GM12878 (cell line): ENCODE results near the gene TBX10. TPM values are rescaled to one million over a fixed set of nuclear protein-coding genes. Genes with fewer than 3 reads are reported as not detected.
"Not testable (repeated sequence)": the region's sequence is repeated elsewhere in the genome, so short reads cannot be mapped to it uniquely, and the experiment has no call there.

Experiments used
- ATAC-seq: fragments of 200-7000 bp; cut with Tn5 transposase; 3 replicates; pipeline ENCODE4 v1.9.1; 2020; ENCODE audit warnings: mild to moderate bottlenecking, moderate library complexity
- BruUV-seq: library from RNA; stranded (reverse); fragments of 400-500 nt; replicated peaks from 2 replicates; lab custom pipeline; 2021; lab: Mats Ljungman, UMichigan
- CTCF ChIA-PET: fragments of 300-600 bp; sonication (Branson Sonifier 250); formaldehyde crosslinking; extraction: SDS; loops from one replicate; lab custom pipeline; 2021; ENCODE audit warnings: inconsistent platforms; lab: Yijun Ruan, JAX
- POLR2A ChIA-PET: fragments of 350-600 bp; formaldehyde crosslinking; extraction: SDS; loops from one replicate; lab custom pipeline; 2021; ENCODE audit warnings: inconsistent platforms; lab: Charles Lee
- RAD21 ChIA-PET: fragments of 300-600 bp; sonication (Branson Sonifier 250); formaldehyde crosslinking; loops from one replicate; lab custom pipeline; 2023; ENCODE audit warnings: antibody characterized with exemption; ENCODE audit not compliant: unreplicated experiment; lab: Charles Lee
- SMC1A ChIA-PET: fragments of 300-600 bp; sonication (Branson Sonifier 250); formaldehyde crosslinking; loops from one replicate; lab custom pipeline; 2023; ENCODE audit not compliant: unreplicated experiment, uncharacterized antibody; lab: Charles Lee
- DNase-seq: peaks from one replicate; pipeline ENCODE4 v3.0.0-alpha.2; 2011; ENCODE audit warnings: low read depth, low spot score
- FAIRE-seq: peaks from 3 replicates; lab custom pipeline; 2011; peaks lifted over from hg19 to GRCh38; lab: Jason Lieb, UNC
- H2AFZ ChIP-seq: 2 replicates; pipeline ENCODE4 v1.6.0; 2011; ENCODE audit warnings: low read depth, low read length, control low read depth; ENCODE audit not compliant: control insufficient read depth
- H3K27ac ChIP-seq: 2 replicates; pipeline ENCODE4 v1.5.1; 2011; ENCODE audit warnings: control low read depth; ENCODE audit not compliant: control insufficient read depth, insufficient read depth
- H3K27me3 ChIP-seq, 2 experiments: replicated peaks in 1 of 2; 2 replicates each; pipeline versions ENCODE4 v1.6.0 to v1.6.1; 2011; ENCODE audit warnings: low read length in 1 of 2; ENCODE audit not compliant: control insufficient read depth in 2 of 2, insufficient read depth in 2 of 2
- H3K36me3 ChIP-seq, 2 experiments: 2 replicates each; pipeline ENCODE4 v1.5.1; 2011; ENCODE audit warnings: low read length in 1 of 2; ENCODE audit not compliant: control insufficient read depth in 2 of 2, insufficient read depth in 2 of 2
- H3K4me1 ChIP-seq: 2 replicates; pipeline ENCODE4 v1.6.1; 2011; ENCODE audit warnings: mild to moderate bottlenecking, low read length, moderate library complexity, mixed read lengths; ENCODE audit not compliant: control insufficient read depth, insufficient read depth
- H3K4me2 ChIP-seq: 2 replicates; pipeline ENCODE4 v1.6.0; 2011; ENCODE audit warnings: control low read depth; ENCODE audit not compliant: control insufficient read depth, insufficient read depth
- H3K4me3 ChIP-seq: fragments of 200-600 bp; sonication (generic); 2 replicates; pipeline ENCODE4 v1.5.1; 2016
- H3K79me2 ChIP-seq: 2 replicates; pipeline ENCODE4 v1.6.0; 2011; ENCODE audit warnings: low read length; ENCODE audit not compliant: control insufficient read depth, insufficient read depth
- H3K9ac ChIP-seq: 2 replicates; pipeline ENCODE4 v1.8.0; 2011; ENCODE audit warnings: low read length, control low read depth, mixed read lengths; ENCODE audit not compliant: control insufficient read depth, insufficient read depth
- H3K9me3 ChIP-seq: replicated peaks from 3 replicates; pipeline ENCODE4 v1.5.1; 2011; ENCODE audit warnings: mild to moderate bottlenecking, low read length; ENCODE audit not compliant: control insufficient read depth, insufficient read depth
- H4K20me1 ChIP-seq: 2 replicates; pipeline ENCODE4 v1.6.0; 2011; ENCODE audit not compliant: control insufficient read depth, insufficient read depth
- WGBS: methylation state at CpG from one replicate; pipeline ENCODE4 v1.1.6; 2016; ENCODE audit warnings: low lambda C conversion rate; ENCODE audit not compliant: insufficient replicate concordance, insufficient coverage; ENCODE audit errors: missing lambda C conversion rate; 5-methylcytosine and 5-hydroxymethylcytosine counted together
- in situ Hi-C: fragments of 300-500 bp; cut with MboI; formaldehyde crosslinking; loops from 9 replicates; pipeline ENCODE4 v1.14.3; 2018; ENCODE audit warnings: mixed read lengths
- intact Hi-C: fragments of 100-400 bp; cut with micrococcal nuclease; formaldehyde crosslinking; loops from one replicate; pipeline ENCODE4 v1.14.2; 2022; ENCODE audit not compliant: unreplicated experiment
- polyA plus RNA-seq, 11 experiments: library from polyadenylated mRNA; depleted of rRNA in 4 of 11; unstranded in 6 of 11; stranded (reverse) in 5 of 11; fragments of >200 nt; fragmentation: Nextera tagmentation in 4 of 11; fragmentation: Illumina TruSeq in 1 of 11; extraction: Ambion mirVana in 4 of 11; extraction: Trizol in 1 of 11; gene quantifications; 1 replicate in 1 of 11; 2 replicates in 10 of 11; pipeline versions ENCODE4 v1.2.1 to v1.2.3, GENCODE V29; 2011 to 2016; ENCODE audit warnings: inconsistent platforms in 2 of 11, missing spikeins in 2 of 11, low read depth in 1 of 11
- total RNA-seq, 4 experiments: library from RNA; depleted of rRNA in 3 of 4; stranded (reverse); fragments of >200 nt in 3 of 4; fragmentation: Illumina TruSeq in 1 of 4; extraction: Trizol in 1 of 4; gene quantifications; 2 replicates each; pipeline versions ENCODE4 v1.2.1 to v1.2.3, GENCODE V29; 2013 to 2021

TBX10 gene
- total and polyA plus RNA-seq, 10 of the 15 experiments (the other 5 are each of a cell fraction or from before 2014, with no cell fraction given), result 0.10 to 0.44 (median 0.20) TPM; not detected in 4

GRCh38 chr11:67621928-67622327 is 17.6 kb downstream of the TBX10 start:
- H3K27me3 ChIP-seq, H4K20me1 ChIP-seq, H2AFZ ChIP-seq, H3K9ac ChIP-seq, H3K79me2 ChIP-seq, DNase-seq, H3K4me2 ChIP-seq, ATAC-seq, POLR2A ChIA-PET, H3K36me3 ChIP-seq, H3K4me3 ChIP-seq, RAD21 ChIA-PET, H3K27ac ChIP-seq, in situ Hi-C loops, BruUV-seq, FAIRE-seq, H3K9me3 ChIP-seq, CTCF ChIA-PET, H3K4me1 ChIP-seq, SMC1A ChIA-PET, intact Hi-C loops: not testable (repeated sequence)
- WGBS, result 54% methylated on average over 3 of the region's 3 CpGs

DNA sequence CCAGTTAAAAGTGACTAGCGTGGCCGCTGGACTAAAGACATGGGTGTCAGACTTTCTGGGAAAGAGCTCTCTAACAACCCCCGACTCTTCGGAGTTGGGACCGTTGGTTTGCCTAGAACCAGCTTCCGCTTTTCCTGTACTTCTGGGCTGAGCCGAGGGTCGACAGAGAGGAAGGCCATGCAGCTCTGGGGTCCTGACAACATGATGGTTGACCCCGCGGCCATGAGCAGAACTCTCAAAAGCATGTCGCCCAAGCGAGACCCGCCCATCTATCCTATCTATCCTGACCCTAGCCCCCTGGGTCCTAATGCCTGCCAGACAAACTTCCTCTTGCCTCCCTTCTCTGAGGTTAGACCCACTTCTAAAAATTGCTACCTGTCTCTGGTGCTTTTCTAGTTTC is 18.9 kb downstream of the TBX10 start:
- WGBS, result 87% methylated on average over 13 of the region's 13 CpGs
- H3K4me2 ChIP-seq, H3K36me3 ChIP-seq, FAIRE-seq, in situ Hi-C loops, SMC1A ChIA-PET, H3K27ac ChIP-seq, ATAC-seq, H3K79me2 ChIP-seq, H4K20me1 ChIP-seq, H3K27me3 ChIP-seq, RAD21 ChIA-PET, DNase-seq, BruUV-seq, H3K4me1 ChIP-seq, H3K4me3 ChIP-seq, H2AFZ ChIP-seq, POLR2A ChIA-PET, H3K9ac ChIP-seq, H3K9me3 ChIP-seq, intact Hi-C loops: not testable (repeated sequence)
- CTCF ChIA-PET, result interaction anchor here (2.0 kb wide), 1 partner anchor 8 kb away, joined by 9 read pairs; the partner anchor contains the start of gene NUDT8

GRCh38 chr11:67619683-67620618 is 19.6 kb downstream of the TBX10 start:
- POLR2A ChIA-PET, SMC1A ChIA-PET, BruUV-seq, H4K20me1 ChIP-seq, H3K4me1 ChIP-seq, FAIRE-seq, H3K36me3 ChIP-seq, H2AFZ ChIP-seq, H3K9ac ChIP-seq, H3K9me3 ChIP-seq, ATAC-seq, H3K79me2 ChIP-seq, in situ Hi-C loops, intact Hi-C loops, H3K4me3 ChIP-seq, H3K4me2 ChIP-seq, H3K27ac ChIP-seq, DNase-seq, H3K27me3 ChIP-seq: not testable (repeated sequence)
- WGBS, result 85% methylated on average over 33 of the region's 33 CpGs
- ChIA-PET CTCF (interaction anchor here (0.8 to 2.0 kb wide), 2 partner anchors 9 to 48 kb away, joined by 4 to 9 read pairs; partner anchors contain the start of gene NUDT8), RAD21 (interaction anchor here (0.6 kb wide), 1 partner anchor 646 kb away, joined by 3 read pairs; no protein-coding TSS in a partner anchor)
